HEK293 (cell line): ENCODE data around the gene IGSF11.

Source experiments
- CTCF ChIA-PET: fragments of 350-600 bp; formaldehyde crosslinking; extraction: SDS; loops from one replicate; lab custom pipeline; 2021; ENCODE audit warnings: antibody characterized with exemption; lab: Yijun Ruan, JAX
- POLR2A ChIA-PET: fragments of 300-600 bp; formaldehyde crosslinking; extraction: SDS; loops from one replicate; lab custom pipeline; 2020; ENCODE audit warnings: antibody characterized with exemption, inconsistent platforms; lab: Yijun Ruan, JAX
- H3K27ac ChIP-seq: fragments of 200-500 bp; sonication (Bioruptor generic); 2 replicates; pipeline ENCODE4 v1.5.1; 2014; ENCODE audit warnings: low read depth, low read length, control low read depth, inconsistent platforms; ENCODE audit errors: extremely low read depth
- H3K36me3 ChIP-seq, 2 experiments: fragments of 200-500 bp in 1 of 2; sonication (Bioruptor generic) in 1 of 2; 1 replicate in 1 of 2; 2 replicates in 1 of 2; pipeline ENCODE4 v1.5.1; 2014 to 2017; ENCODE audit warnings: inconsistent platforms in 2 of 2, low read length in 2 of 2; ENCODE audit not compliant: control insufficient read depth in 2 of 2, insufficient read depth in 1 of 2
- H3K4me1 ChIP-seq: fragments of 200-500 bp; sonication (Bioruptor generic); 2 replicates; pipeline ENCODE4 v1.5.1; 2014; ENCODE audit warnings: mild to moderate bottlenecking, low read length, inconsistent platforms; ENCODE audit not compliant: control insufficient read depth, insufficient read depth
- H3K4me3 ChIP-seq: 2 replicates; pipeline ENCODE4 v1.5.1; 2011; ENCODE audit warnings: low read depth, mild to moderate bottlenecking, control low read depth, low read length, moderate library complexity
- H3K9me3 ChIP-seq: fragments of 200-500 bp; sonication (Bioruptor generic); 2 replicates; pipeline ENCODE4 v1.5.1; 2014; ENCODE audit warnings: low read depth, low read length, inconsistent platforms; ENCODE audit not compliant: control insufficient read depth, insufficient read depth
- BCL11A ChIP-seq: fragments of 450-650 bp; formaldehyde crosslinking; IDR thresholded peaks from 2 replicates; pipeline ENCODE4 v1.5.1; 2016; ENCODE audit warnings: low read depth, missing biosample characterization, missing genetic modification characterization
- GLI4 ChIP-seq: fragments of 450-650 bp; formaldehyde crosslinking; IDR thresholded peaks from 2 replicates; pipeline ENCODE4 v1.5.1; 2016; ENCODE audit warnings: missing biosample characterization, missing genetic modification characterization
- IKZF3 ChIP-seq: fragments of 450-650 bp; IDR thresholded peaks from 2 replicates; pipeline ENCODE4 v1.5.0; 2018; ENCODE audit warnings: missing biosample characterization, mild to moderate bottlenecking, missing genetic modification characterization, moderate library complexity
- KLF10 ChIP-seq: fragments of 450-650 bp; IDR thresholded peaks from 2 replicates; pipeline ENCODE4 v1.5.1; 2018; ENCODE audit warnings: missing biosample characterization, mild to moderate bottlenecking, missing genetic modification characterization
- ZNF10 ChIP-seq: fragments of 450-650 bp; formaldehyde crosslinking; IDR thresholded peaks from 2 replicates; pipeline ENCODE4 v1.5.1; 2017; ENCODE audit warnings: missing biosample characterization, missing genetic modification characterization
- ZNF169 ChIP-seq: fragments of 450-650 bp; formaldehyde crosslinking; IDR thresholded peaks from 2 replicates; pipeline ENCODE4 v1.5.1; 2016; ENCODE audit warnings: missing biosample characterization, missing genetic modification characterization
- ZNF510 ChIP-seq: fragments of 450-650 bp; formaldehyde crosslinking; IDR thresholded peaks from 2 replicates; pipeline ENCODE4 v1.5.1; 2018; ENCODE audit warnings: mild to moderate bottlenecking, missing genetic modification characterization, missing biosample characterization; ENCODE audit not compliant: insufficient replicate concordance
- ZNF529 ChIP-seq: fragments of 450-650 bp; formaldehyde crosslinking; IDR thresholded peaks from 2 replicates; pipeline ENCODE4 v1.5.1; 2017; ENCODE audit warnings: missing genetic modification characterization, missing biosample characterization; ENCODE audit not compliant: insufficient replicate concordance
- ZNF596 ChIP-seq: fragments of 450-650 bp; IDR thresholded peaks from 2 replicates; pipeline ENCODE4 v1.5.0; 2018; ENCODE audit warnings: missing biosample characterization, mild to moderate bottlenecking, missing genetic modification characterization, moderate library complexity
- ZNF664 ChIP-seq: fragments of 450-650 bp; formaldehyde crosslinking; IDR thresholded peaks from 2 replicates; pipeline ENCODE4 v1.5.1; 2016; ENCODE audit warnings: missing biosample characterization, missing genetic modification characterization
- ZNF677 ChIP-seq: fragments of 450-650 bp; IDR thresholded peaks from 2 replicates; pipeline ENCODE4 v1.5.0; 2018; ENCODE audit warnings: missing biosample characterization, mild to moderate bottlenecking, missing genetic modification characterization, moderate library complexity
- TF ChIP-seq, protein P1 (sequence below): fragments of 450-650 bp; formaldehyde crosslinking; IDR thresholded peaks from 2 replicates; pipeline ENCODE4 v1.5.1; 2016; ENCODE audit warnings: missing biosample characterization, missing genetic modification characterization
- TF ChIP-seq, protein P2 (sequence below): fragments of 450-650 bp; formaldehyde crosslinking; IDR thresholded peaks from 2 replicates; pipeline ENCODE4 v1.5.1; 2017; ENCODE audit warnings: missing biosample characterization, missing genetic modification characterization
- TF ChIP-seq, protein P3 (sequence below): fragments of 450-650 bp; IDR thresholded peaks from 2 replicates; pipeline ENCODE4 v1.5.1; 2018; ENCODE audit warnings: missing biosample characterization, missing genetic modification characterization
- TF ChIP-seq, protein P4 (sequence below): fragments of 450-650 bp; formaldehyde crosslinking; IDR thresholded peaks from 2 replicates; pipeline ENCODE4 v1.5.1; 2016; ENCODE audit warnings: missing biosample characterization, missing genetic modification characterization, borderline replicate concordance
- TF ChIP-seq, protein P5 (sequence below): fragments of 450-650 bp; formaldehyde crosslinking; IDR thresholded peaks from 2 replicates; pipeline ENCODE4 v1.5.1; 2016; ENCODE audit warnings: missing biosample characterization, missing genetic modification characterization
- TF ChIP-seq, protein P6 (sequence below): fragments of 450-650 bp; formaldehyde crosslinking; IDR thresholded peaks from 2 replicates; pipeline ENCODE4 v1.5.1; 2017; ENCODE audit warnings: missing biosample characterization, missing genetic modification characterization

The IGSF11 gene

DNA sequence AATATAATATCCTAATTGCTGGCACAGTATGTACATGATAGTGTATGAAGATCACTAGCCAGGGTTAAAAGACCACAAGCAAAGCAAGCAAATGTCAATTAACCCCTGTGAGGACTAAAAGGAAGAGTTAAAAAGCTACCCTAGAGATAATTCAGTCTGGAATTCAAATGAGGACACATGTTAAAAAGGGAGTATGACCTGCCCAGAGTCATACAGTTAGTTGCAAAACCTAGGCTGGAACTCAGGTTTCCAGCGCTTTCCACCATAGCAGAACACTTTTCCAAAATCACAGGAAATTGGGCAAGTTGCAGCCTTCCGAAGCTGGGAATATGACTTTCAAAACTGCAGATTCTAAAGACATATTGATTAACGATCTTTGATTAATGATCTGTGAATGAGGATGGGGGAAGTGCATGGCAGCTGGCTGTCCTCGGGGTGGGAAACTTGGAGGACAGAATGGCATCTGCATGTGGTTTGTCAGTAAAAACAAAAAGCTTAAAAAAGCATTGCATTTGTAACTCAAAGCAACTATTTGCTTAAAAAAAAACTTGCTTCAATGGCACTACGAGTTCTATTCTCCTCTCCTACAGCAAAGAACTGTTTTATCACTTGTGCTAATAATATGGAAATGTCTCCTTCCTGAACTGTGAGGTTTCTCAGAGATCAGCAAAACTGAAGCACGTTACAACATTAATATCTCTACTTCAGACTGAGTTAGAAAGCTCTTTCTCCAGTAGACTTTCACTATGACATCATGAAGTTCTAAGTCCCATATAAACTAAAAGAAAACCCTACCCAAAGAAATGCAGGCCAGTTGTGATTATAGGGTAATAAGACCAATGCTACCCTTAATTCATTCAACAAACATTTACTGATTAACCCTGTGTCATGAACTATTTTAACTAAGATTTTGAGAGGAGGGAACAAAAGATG lies 46.2 kb downstream of the IGSF11 start (continued):
- TF ChIP-seq ZNF664 (tag by site-specific recombination): no peak
- TF ChIP-seq, protein P1, sequence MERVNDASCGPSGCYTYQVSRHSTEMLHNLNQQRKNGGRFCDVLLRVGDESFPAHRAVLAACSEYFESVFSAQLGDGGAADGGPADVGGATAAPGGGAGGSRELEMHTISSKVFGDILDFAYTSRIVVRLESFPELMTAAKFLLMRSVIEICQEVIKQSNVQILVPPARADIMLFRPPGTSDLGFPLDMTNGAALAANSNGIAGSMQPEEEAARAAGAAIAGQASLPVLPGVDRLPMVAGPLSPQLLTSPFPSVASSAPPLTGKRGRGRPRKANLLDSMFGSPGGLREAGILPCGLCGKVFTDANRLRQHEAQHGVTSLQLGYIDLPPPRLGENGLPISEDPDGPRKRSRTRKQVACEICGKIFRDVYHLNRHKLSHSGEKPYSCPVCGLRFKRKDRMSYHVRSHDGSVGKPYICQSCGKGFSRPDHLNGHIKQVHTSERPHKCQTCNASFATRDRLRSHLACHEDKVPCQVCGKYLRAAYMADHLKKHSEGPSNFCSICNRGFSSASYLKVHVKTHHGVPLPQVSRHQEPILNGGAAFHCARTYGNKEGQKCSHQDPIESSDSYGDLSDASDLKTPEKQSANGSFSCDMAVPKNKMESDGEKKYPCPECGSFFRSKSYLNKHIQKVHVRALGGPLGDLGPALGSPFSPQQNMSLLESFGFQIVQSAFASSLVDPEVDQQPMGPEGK (tag by site-specific recombination): no peak
- no peak for TF ChIP-seq GLI4
- no peak for TF ChIP-seq BCL11A (tag by site-specific recombination)
- TF ChIP-seq, protein P2, sequence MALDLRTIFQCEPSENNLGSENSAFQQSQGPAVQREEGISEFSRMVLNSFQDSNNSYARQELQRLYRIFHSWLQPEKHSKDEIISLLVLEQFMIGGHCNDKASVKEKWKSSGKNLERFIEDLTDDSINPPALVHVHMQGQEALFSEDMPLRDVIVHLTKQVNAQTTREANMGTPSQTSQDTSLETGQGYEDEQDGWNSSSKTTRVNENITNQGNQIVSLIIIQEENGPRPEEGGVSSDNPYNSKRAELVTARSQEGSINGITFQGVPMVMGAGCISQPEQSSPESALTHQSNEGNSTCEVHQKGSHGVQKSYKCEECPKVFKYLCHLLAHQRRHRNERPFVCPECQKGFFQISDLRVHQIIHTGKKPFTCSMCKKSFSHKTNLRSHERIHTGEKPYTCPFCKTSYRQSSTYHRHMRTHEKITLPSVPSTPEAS: no peak

DNA sequence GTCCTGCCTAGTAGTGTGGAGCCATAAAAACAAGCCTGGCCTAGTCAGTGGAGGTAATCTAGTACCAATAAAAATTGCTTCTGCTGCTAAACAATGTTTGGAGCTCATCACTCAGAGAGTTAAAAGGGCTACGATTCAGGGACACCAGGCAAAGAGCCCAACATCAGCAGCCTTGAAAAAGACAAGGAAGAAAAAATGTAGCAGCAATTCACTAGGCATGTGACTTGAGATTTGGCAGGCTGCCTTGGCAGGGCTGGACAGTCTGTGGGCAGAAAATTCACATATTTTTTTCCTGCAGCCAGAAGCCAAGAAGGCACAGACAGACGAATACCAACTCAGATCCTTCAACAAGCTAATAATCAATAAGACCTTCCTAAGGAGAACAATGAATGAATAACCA lies 47.2 kb downstream of the IGSF11 start:
- CTCF ChIA-PET: interaction anchor here (0.7 kb wide), 1 partner anchor 106 kb away, joined by 4 read pairs; no protein-coding TSS in a partner anchor
- Histone ChIP-seq H3K36me3 (no peaks in the 10 kb centered on the region), H3K4me3 (no peak overlapping the region), H3K27ac (no peak overlapping the region), H3K9me3 (no peaks in the 10 kb centered on the region), H3K4me1 (no peaks in the 10 kb centered on the region)
- TF ChIP-seq ZNF596 (tag by site-specific recombination) (no peak), IKZF3 (no peak), ZNF677 (tag by site-specific recombination) (no peak), ZNF510 (tag by site-specific recombination) (no peak), ZNF10 (tag by site-specific recombination) (no peak)
- POLR2A ChIA-PET: no interaction called here

DNA sequence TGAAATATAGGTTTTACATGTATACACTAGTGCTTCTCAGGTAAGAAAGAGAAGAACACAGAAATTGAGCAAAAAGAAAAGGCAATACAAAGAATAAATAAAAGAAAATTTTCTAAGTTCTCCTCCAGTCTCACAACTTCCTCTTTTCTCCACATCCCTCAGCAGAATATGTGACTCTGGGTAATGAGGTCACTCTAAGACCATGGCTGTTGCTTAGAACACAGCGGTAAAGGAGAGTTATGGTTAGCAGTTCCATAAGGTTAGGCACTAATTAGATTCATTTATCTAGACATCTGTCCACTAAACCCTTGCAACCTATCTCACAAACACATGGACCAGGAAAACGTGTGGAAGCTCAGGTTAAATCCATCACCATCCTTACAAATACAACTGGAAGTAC lies 47.9 kb downstream of the IGSF11 start:
- ChIA-PET CTCF (interaction anchor here (0.6 kb wide), 1 partner anchor 101 kb away, joined by 3 read pairs; no protein-coding TSS in a partner anchor), POLR2A (no interaction called here)
- no peak overlapping the region for H3K27ac ChIP-seq
- H3K4me3 ChIP-seq: no peak overlapping the region
- no peaks in the 10 kb centered on the region for H3K9me3 ChIP-seq
- H3K36me3 ChIP-seq: no peaks in the 10 kb centered on the region
- no peaks in the 10 kb centered on the region for H3K4me1 ChIP-seq
- TF ChIP-seq, protein P3, sequence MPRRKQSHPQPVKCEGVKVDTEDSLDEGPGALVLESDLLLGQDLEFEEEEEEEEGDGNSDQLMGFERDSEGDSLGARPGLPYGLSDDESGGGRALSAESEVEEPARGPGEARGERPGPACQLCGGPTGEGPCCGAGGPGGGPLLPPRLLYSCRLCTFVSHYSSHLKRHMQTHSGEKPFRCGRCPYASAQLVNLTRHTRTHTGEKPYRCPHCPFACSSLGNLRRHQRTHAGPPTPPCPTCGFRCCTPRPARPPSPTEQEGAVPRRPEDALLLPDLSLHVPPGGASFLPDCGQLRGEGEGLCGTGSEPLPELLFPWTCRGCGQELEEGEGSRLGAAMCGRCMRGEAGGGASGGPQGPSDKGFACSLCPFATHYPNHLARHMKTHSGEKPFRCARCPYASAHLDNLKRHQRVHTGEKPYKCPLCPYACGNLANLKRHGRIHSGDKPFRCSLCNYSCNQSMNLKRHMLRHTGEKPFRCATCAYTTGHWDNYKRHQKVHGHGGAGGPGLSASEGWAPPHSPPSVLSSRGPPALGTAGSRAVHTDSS (tag by site-specific recombination): no peak
- TF ChIP-seq, protein P4, sequence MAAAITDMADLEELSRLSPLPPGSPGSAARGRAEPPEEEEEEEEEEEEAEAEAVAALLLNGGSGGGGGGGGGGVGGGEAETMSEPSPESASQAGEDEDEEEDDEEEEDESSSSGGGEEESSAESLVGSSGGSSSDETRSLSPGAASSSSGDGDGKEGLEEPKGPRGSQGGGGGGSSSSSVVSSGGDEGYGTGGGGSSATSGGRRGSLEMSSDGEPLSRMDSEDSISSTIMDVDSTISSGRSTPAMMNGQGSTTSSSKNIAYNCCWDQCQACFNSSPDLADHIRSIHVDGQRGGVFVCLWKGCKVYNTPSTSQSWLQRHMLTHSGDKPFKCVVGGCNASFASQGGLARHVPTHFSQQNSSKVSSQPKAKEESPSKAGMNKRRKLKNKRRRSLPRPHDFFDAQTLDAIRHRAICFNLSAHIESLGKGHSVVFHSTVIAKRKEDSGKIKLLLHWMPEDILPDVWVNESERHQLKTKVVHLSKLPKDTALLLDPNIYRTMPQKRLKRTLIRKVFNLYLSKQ: no peak
- TF ChIP-seq, protein P5, sequence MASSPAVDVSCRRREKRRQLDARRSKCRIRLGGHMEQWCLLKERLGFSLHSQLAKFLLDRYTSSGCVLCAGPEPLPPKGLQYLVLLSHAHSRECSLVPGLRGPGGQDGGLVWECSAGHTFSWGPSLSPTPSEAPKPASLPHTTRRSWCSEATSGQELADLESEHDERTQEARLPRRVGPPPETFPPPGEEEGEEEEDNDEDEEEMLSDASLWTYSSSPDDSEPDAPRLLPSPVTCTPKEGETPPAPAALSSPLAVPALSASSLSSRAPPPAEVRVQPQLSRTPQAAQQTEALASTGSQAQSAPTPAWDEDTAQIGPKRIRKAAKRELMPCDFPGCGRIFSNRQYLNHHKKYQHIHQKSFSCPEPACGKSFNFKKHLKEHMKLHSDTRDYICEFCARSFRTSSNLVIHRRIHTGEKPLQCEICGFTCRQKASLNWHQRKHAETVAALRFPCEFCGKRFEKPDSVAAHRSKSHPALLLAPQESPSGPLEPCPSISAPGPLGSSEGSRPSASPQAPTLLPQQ (tag by site-specific recombination): no peak
- TF ChIP-seq ZNF169 (no peak), KLF10 (tag by site-specific recombination) (no peak), ZNF529 (tag by site-specific recombination) (no peak)
- TF ChIP-seq, protein P6, sequence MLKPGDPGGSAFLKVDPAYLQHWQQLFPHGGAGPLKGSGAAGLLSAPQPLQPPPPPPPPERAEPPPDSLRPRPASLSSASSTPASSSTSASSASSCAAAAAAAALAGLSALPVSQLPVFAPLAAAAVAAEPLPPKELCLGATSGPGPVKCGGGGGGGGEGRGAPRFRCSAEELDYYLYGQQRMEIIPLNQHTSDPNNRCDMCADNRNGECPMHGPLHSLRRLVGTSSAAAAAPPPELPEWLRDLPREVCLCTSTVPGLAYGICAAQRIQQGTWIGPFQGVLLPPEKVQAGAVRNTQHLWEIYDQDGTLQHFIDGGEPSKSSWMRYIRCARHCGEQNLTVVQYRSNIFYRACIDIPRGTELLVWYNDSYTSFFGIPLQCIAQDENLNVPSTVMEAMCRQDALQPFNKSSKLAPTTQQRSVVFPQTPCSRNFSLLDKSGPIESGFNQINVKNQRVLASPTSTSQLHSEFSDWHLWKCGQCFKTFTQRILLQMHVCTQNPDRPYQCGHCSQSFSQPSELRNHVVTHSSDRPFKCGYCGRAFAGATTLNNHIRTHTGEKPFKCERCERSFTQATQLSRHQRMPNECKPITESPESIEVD (tag by site-specific recombination): no peak
